Trophoblast cell (in vitro differentiated cells and primary cell): ENCODE results near the gene DRG2.

Experiments
- DNase-seq, 2 donors: peaks; one replicate each; pipeline ENCODE4 v3.0.0-alpha.2; 2016
- H2AFZ ChIP-seq: 2 replicates; pipeline ENCODE4 v1.6.1; 2013; ENCODE audit warnings: low read length, moderate library complexity, mild to moderate bottlenecking; ENCODE audit not compliant: insufficient read depth, poor library complexity
- H2AK5ac ChIP-seq: 2 replicates; pipeline ENCODE4 v1.6.1; 2013; ENCODE audit warnings: mild to moderate bottlenecking, low read length
- H2BK120ac ChIP-seq: 2 replicates; pipeline ENCODE4 v1.6.1; 2013; ENCODE audit warnings: low read length, mild to moderate bottlenecking, moderate library complexity; ENCODE audit not compliant: insufficient read depth, poor library complexity
- H2BK12ac ChIP-seq: 2 replicates; pipeline ENCODE4 v1.6.1; 2013; ENCODE audit warnings: mild to moderate bottlenecking, low read length, moderate library complexity
- H2BK5ac ChIP-seq: 2 replicates; pipeline ENCODE4 v1.6.1; 2013; ENCODE audit warnings: low read length, low read depth, moderate library complexity, mild to moderate bottlenecking; ENCODE audit not compliant: poor library complexity
- H3K14ac ChIP-seq: 2 replicates; pipeline ENCODE4 v1.6.1; 2013; ENCODE audit warnings: mild to moderate bottlenecking, low read length
- H3K18ac ChIP-seq: 2 replicates; pipeline ENCODE4 v1.6.1; 2013; ENCODE audit warnings: mild to moderate bottlenecking, low read length
- H3K23ac ChIP-seq: 2 replicates; pipeline ENCODE4 v1.6.1; 2013; ENCODE audit warnings: low read length
- H3K27ac ChIP-seq: 2 replicates; pipeline ENCODE4 v1.5.1; 2013; ENCODE audit warnings: low read depth, mild to moderate bottlenecking, inconsistent platforms, low read length, moderate library complexity
- H3K27me3 ChIP-seq: 2 replicates; pipeline ENCODE4 v1.6.1; 2013; ENCODE audit warnings: inconsistent platforms, mild to moderate bottlenecking, low read length, moderate library complexity; ENCODE audit not compliant: insufficient read depth
- H3K36me3 ChIP-seq, 2 experiments: 1 replicate in 1 of 2; 2 replicates in 1 of 2; pipeline ENCODE4 v1.6.1; 2013; ENCODE audit warnings: low read length in 2 of 2, mild to moderate bottlenecking in 2 of 2, moderate library complexity in 1 of 2; ENCODE audit not compliant: insufficient read depth in 2 of 2, control insufficient read depth in 1 of 2
- H3K4ac ChIP-seq: 2 replicates; pipeline ENCODE4 v1.6.1; 2013; ENCODE audit warnings: low read depth, mild to moderate bottlenecking, low read length, moderate library complexity
- H3K4me1 ChIP-seq, 2 experiments: 1 replicate in 1 of 2; 2 replicates in 1 of 2; pipeline ENCODE4 v1.6.1; 2013; ENCODE audit warnings: low read length in 2 of 2, mild to moderate bottlenecking in 2 of 2, moderate library complexity in 1 of 2; ENCODE audit not compliant: insufficient read depth in 2 of 2, control insufficient read depth in 1 of 2
- H3K4me2 ChIP-seq: 2 replicates; pipeline ENCODE4 v1.6.1; 2013; ENCODE audit warnings: inconsistent platforms, mild to moderate bottlenecking, low read length, moderate library complexity
- H3K4me3 ChIP-seq: 2 replicates; pipeline ENCODE4 v1.5.1; 2013; ENCODE audit warnings: mild to moderate bottlenecking, low read depth, low read length, inconsistent platforms
- H3K79me1 ChIP-seq: one replicate; pipeline ENCODE4 v1.6.1; 2013; ENCODE audit warnings: low read length
- H3K79me2 ChIP-seq: 2 replicates; pipeline ENCODE4 v1.6.1; 2013; ENCODE audit warnings: low read length, mild to moderate bottlenecking; ENCODE audit not compliant: control insufficient read depth, insufficient read depth, poor library complexity
- H3K9ac ChIP-seq: 2 replicates; pipeline ENCODE4 v1.6.1; 2013; ENCODE audit warnings: mild to moderate bottlenecking, low read length
- H3K9me3 ChIP-seq: 2 replicates; pipeline ENCODE4 v1.6.1; 2013; ENCODE audit warnings: low read depth, mild to moderate bottlenecking, control low read depth, inconsistent platforms, low read length; ENCODE audit not compliant: insufficient read depth
- H4K12ac ChIP-seq: 2 replicates; pipeline ENCODE4 v1.6.1; 2013; ENCODE audit warnings: low read depth, mild to moderate bottlenecking, low read length, moderate library complexity
- H4K8ac ChIP-seq: 2 replicates; pipeline ENCODE4 v1.6.1; 2013; ENCODE audit warnings: low read depth, mild to moderate bottlenecking, low read length, moderate library complexity
- H4K91ac ChIP-seq: one replicate; pipeline ENCODE4 v1.6.1; 2013; ENCODE audit warnings: low read depth, mild to moderate bottlenecking, low read length, moderate library complexity
- WGBS: extraction: QIAGEN DNeasy Blood & Tissue Kit; methylation state at CpG from one replicate; pipeline ENCODE4 v1.1.7; 2013; ENCODE audit warnings: missing lambda C conversion rate; ENCODE audit not compliant: insufficient read length, insufficient coverage; ENCODE audit errors: extremely low coverage; 5-methylcytosine and 5-hydroxymethylcytosine counted together

DRG2 gene

DNA sequence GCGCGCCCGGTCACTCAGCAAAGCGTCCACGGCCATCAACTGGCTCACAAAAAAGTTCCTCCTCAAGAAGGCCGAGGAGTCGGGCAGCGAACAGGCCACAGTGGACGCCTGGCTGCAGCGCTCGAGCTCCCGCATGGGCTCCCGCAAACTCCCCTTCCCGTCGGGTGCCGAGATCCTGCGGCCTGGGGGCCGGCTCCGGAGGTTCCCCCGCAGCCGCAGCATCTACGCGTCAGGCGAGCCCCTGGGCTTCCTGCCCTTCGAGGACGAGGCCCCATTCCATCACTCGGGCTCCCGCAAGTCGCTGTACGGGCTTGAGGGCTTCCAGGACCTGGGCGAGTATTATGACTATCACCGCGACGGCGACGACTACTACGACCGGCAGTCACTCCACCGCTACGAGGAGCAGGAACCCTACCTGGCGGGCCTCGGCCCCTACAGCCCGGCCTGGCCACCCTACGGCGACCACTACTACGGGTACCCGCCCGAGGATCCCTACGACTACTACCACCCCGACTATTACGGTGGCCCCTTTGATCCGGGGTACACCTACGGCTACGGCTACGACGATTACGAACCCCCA is 31.5 kb downstream of the DRG2 start:
- no peaks in the 10 kb centered on the region for H3K36me3 ChIP-seq
- H3K4me2 ChIP-seq: no peak overlapping the region
- H3K4ac ChIP-seq: no peak overlapping the region
- no CpG with 5 or more reads among the region's 57 CpGs for WGBS
- H4K12ac ChIP-seq: no peak overlapping the region
- H4K91ac ChIP-seq: no peak overlapping the region
- H2BK5ac ChIP-seq: no peak overlapping the region
- no peaks in the 10 kb centered on the region for H3K4me1 ChIP-seq
- H3K27ac ChIP-seq: no peak overlapping the region
- H3K9me3 ChIP-seq: peaks cover 23% of the 10 kb centered on the region
- H3K79me2 ChIP-seq: no peaks in the 10 kb centered on the region
- H3K79me1 ChIP-seq: no peaks in the 10 kb centered on the region
- H2AFZ ChIP-seq: no peak overlapping the region
- no peak for DNase-seq
- H3K4me3 ChIP-seq: no peak overlapping the region
- no peak overlapping the region for H2BK120ac ChIP-seq
- H2BK12ac ChIP-seq: no peak overlapping the region
- H3K18ac ChIP-seq: no peak overlapping the region
- no peak overlapping the region for H4K8ac ChIP-seq
- H2AK5ac ChIP-seq: no peak overlapping the region
- H3K23ac ChIP-seq: no peak overlapping the region
- H3K9ac ChIP-seq: no peak overlapping the region
- no peaks in the 10 kb centered on the region for H3K27me3 ChIP-seq
- no peak overlapping the region for H3K14ac ChIP-seq

DNA sequence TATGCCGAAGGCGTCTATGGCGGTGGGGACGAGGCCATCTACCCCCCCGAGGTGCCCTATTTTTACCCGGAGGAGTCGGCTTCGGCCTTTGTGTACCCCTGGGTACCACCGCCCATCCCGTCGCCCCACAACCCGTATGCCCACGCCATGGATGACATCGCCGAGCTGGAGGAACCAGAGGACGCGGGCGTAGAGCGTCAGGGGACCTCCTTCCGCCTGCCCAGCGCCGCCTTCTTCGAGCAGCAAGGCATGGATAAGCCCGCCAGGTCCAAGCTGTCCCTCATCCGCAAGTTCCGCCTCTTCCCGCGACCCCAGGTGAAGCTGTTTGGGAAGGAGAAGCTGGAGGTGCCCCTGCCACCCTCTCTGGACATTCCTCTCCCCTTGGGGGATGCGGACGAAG is 32.2 kb downstream of the DRG2 start:
- H2BK5ac ChIP-seq: no peak overlapping the region
- H3K14ac ChIP-seq: no peak overlapping the region
- H3K9me3 ChIP-seq: peaks cover 23% of the 10 kb centered on the region
- WGBS: no CpG with 5 or more reads among the region's 30 CpGs
- H3K9ac ChIP-seq: no peak overlapping the region
- no peak overlapping the region for H2AFZ ChIP-seq
- H4K91ac ChIP-seq: no peak overlapping the region
- no peak overlapping the region for H3K4me2 ChIP-seq
- H3K18ac ChIP-seq: no peak overlapping the region
- no peak for DNase-seq
- H3K79me2 ChIP-seq: no peaks in the 10 kb centered on the region
- H3K4me3 ChIP-seq: no peak overlapping the region
- H3K4me1 ChIP-seq: no peaks in the 10 kb centered on the region
- no peaks in the 10 kb centered on the region for H3K36me3 ChIP-seq
- no peak overlapping the region for H4K8ac ChIP-seq
- H2BK120ac ChIP-seq: no peak overlapping the region
- H3K79me1 ChIP-seq: no peaks in the 10 kb centered on the region
- no peak overlapping the region for H3K23ac ChIP-seq
- H3K27ac ChIP-seq: no peak overlapping the region
- no peaks in the 10 kb centered on the region for H3K27me3 ChIP-seq
- no peak overlapping the region for H2BK12ac ChIP-seq
- no peak overlapping the region for H4K12ac ChIP-seq
- no peak overlapping the region for H3K4ac ChIP-seq
- H2AK5ac ChIP-seq: no peak overlapping the region

DNA sequence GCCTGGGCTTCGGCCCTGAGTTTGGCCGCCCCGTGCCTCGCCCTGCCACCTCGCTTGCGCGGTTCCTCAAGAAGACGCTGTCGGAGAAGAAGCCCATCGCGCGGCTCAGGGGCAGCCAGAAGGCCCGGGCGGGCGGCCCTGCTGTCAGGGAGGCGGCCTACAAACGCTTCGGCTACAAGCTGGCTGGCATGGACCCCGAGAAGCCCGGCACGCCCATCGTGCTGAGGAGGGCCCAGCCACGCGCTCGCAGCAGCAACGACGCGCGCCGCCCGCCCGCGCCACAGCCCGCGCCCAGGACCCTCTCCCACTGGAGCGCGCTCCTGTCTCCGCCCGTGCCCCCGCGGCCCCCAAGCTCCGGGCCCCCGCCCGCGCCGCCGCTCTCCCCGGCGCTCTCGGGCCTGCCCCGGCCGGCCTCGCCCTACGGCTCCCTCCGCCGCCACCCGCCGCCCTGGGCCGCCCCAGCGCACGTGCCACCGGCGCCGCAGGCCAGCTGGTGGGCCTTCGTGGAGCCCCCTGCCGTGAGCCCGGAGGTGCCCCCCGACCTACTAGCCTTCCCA is 32.8 kb downstream of the DRG2 start:
- Histone ChIP-seq H2BK120ac (no peak overlapping the region), H4K91ac (no peak overlapping the region), H2BK12ac (no peak overlapping the region), H2AFZ (no peak overlapping the region), H3K79me1 (no peaks in the 10 kb centered on the region), H3K9me3 (peaks cover 23% of the 10 kb centered on the region), H2BK5ac (no peak overlapping the region), H2AK5ac (no peak overlapping the region), H3K27me3 (no peaks in the 10 kb centered on the region), H3K9ac (no peak overlapping the region), H4K8ac (no peak overlapping the region), H3K79me2 (no peaks in the 10 kb centered on the region), H3K23ac (no peak overlapping the region), H4K12ac (no peak overlapping the region), H3K27ac (no peak overlapping the region), H3K18ac (no peak overlapping the region), H3K4me1 (no peaks in the 10 kb centered on the region), H3K14ac (no peak overlapping the region), H3K4ac (no peak overlapping the region), H3K4me3 (no peak overlapping the region), H3K4me2 (no peak overlapping the region), H3K36me3 (no peaks in the 10 kb centered on the region)
- no CpG with 5 or more reads among the region's 68 CpGs for WGBS
- no peak for DNase-seq

DNA sequence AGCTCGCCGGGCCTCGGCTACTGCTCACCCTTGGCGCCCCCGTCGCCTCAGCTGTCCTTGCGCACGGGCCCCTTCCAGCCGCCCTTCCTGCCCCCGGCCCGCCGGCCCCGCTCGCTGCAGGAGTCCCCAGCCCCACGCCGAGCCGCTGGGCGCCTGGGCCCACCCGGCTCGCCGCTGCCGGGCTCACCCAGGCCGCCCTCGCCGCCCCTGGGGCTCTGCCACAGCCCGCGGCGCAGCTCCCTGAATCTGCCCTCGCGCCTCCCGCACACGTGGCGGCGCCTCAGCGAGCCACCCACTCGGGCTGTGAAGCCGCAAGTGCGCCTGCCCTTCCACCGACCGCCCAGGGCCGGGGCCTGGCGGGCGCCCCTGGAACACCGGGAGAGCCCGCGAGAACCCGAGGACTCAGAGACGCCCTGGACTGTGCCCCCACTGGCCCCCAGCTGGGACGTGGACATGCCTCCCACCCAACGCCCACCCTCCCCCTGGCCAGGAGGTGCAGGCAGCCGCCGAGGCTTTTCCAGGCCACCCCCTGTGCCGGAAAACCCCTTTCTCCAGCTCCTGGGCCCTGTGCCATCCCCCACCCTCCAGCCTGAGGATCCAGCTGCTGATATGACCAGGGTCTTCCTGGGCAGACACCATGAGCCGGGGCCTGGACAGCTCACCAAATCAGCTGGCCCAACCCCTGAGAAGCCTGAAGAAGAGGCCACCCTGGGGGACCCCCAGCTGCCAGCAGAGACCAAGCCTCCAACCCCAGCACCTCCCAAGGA is 33.6 kb downstream of the DRG2 start:
- DNase-seq: no peak
- no peak overlapping the region for H2BK5ac ChIP-seq
- H3K4me1 ChIP-seq: no peaks in the 10 kb centered on the region

More for the DNA sequence above, 33.6 kb downstream of the DRG2 start:
- Histone ChIP-seq H4K12ac (no peak overlapping the region), H2AFZ (no peak overlapping the region), H4K8ac (no peak overlapping the region), H3K4me2 (no peak overlapping the region), H3K79me2 (no peaks in the 10 kb centered on the region), H3K14ac (no peak overlapping the region), H3K23ac (no peak overlapping the region), H3K4ac (no peak overlapping the region), H2BK120ac (no peak overlapping the region), H3K9me3 (peaks cover 23% of the 10 kb centered on the region), H3K27ac (no peak overlapping the region), H2BK12ac (no peak overlapping the region), H3K79me1 (no peaks in the 10 kb centered on the region), H3K36me3 (no peaks in the 10 kb centered on the region), H3K9ac (no peak overlapping the region), H3K4me3 (no peak overlapping the region), H2AK5ac (no peak overlapping the region), H3K27me3 (no peaks in the 10 kb centered on the region), H3K18ac (no peak overlapping the region), H4K91ac (no peak overlapping the region)
- WGBS: no CpG with 5 or more reads among the region's 54 CpGs
